Panc1 (cell line): ENCODE results near the gene MTX1.

Experiments
- POLR2AphosphoS5 ChIP-seq: IDR thresholded peaks from 2 replicates; pipeline ENCODE4 v1.6.1; 2012; ENCODE audit warnings: mild to moderate bottlenecking, low read depth, low read length, moderate library complexity
- TF ChIP-seq, protein P1 (sequence below): fragments of 450-650 bp; IDR thresholded peaks from 2 replicates; pipeline ENCODE4 v1.5.1; 2017; ENCODE audit warnings: mild to moderate bottlenecking
- TF ChIP-seq, protein P2 (sequence below), 2 experiments: IDR thresholded peaks; 2 replicates each; pipeline ENCODE4 v1.6.1; 2011 to 2012; ENCODE audit warnings: low read depth in 2 of 2, control low read depth in 1 of 2, low read length in 1 of 2, mild to moderate bottlenecking in 1 of 2, moderate library complexity in 1 of 2; ENCODE audit not compliant: insufficient read depth in 1 of 2

DNA sequence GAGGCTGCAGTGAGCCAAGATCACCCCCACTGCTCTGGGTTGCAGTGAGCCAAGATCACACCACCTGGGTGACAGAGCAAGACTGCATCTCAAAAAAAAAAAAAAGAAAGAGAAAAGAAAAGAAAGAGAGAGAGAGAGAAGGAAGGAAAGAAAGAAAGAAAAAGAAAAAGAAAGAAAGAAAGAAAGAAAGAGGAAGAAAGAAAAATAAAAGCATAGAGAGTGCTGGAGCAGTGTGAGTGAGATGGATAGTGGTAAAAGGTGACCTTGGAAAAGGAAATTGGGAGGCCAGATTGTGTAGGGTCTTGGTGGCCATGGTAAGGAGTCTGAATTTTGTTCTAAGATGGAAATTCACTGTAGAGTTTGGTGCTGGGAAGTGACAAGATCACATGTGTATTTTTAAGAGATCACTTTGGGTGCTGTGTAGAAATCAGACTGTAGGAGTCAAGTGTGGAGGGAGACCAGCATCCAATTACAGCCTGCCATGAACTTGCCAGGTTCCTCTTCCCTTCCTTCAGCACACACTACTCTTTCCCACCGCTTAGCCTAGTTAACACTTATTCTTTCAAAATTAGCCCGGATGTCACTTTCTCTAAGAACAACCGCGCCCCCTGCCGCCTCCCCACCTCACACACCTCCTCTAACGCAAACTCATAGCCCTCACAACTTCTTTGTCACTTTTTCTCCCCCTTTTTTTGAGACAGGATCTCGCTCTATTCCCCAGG is 17.9 kb downstream of the MTX1 start:
- TF ChIP-seq, protein P1, sequence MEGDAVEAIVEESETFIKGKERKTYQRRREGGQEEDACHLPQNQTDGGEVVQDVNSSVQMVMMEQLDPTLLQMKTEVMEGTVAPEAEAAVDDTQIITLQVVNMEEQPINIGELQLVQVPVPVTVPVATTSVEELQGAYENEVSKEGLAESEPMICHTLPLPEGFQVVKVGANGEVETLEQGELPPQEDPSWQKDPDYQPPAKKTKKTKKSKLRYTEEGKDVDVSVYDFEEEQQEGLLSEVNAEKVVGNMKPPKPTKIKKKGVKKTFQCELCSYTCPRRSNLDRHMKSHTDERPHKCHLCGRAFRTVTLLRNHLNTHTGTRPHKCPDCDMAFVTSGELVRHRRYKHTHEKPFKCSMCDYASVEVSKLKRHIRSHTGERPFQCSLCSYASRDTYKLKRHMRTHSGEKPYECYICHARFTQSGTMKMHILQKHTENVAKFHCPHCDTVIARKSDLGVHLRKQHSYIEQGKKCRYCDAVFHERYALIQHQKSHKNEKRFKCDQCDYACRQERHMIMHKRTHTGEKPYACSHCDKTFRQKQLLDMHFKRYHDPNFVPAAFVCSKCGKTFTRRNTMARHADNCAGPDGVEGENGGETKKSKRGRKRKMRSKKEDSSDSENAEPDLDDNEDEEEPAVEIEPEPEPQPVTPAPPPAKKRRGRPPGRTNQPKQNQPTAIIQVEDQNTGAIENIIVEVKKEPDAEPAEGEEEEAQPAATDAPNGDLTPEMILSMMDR, result peak; percentile 78; the same call in 1 of the 2 replicates
- TF ChIP-seq, protein P2, sequence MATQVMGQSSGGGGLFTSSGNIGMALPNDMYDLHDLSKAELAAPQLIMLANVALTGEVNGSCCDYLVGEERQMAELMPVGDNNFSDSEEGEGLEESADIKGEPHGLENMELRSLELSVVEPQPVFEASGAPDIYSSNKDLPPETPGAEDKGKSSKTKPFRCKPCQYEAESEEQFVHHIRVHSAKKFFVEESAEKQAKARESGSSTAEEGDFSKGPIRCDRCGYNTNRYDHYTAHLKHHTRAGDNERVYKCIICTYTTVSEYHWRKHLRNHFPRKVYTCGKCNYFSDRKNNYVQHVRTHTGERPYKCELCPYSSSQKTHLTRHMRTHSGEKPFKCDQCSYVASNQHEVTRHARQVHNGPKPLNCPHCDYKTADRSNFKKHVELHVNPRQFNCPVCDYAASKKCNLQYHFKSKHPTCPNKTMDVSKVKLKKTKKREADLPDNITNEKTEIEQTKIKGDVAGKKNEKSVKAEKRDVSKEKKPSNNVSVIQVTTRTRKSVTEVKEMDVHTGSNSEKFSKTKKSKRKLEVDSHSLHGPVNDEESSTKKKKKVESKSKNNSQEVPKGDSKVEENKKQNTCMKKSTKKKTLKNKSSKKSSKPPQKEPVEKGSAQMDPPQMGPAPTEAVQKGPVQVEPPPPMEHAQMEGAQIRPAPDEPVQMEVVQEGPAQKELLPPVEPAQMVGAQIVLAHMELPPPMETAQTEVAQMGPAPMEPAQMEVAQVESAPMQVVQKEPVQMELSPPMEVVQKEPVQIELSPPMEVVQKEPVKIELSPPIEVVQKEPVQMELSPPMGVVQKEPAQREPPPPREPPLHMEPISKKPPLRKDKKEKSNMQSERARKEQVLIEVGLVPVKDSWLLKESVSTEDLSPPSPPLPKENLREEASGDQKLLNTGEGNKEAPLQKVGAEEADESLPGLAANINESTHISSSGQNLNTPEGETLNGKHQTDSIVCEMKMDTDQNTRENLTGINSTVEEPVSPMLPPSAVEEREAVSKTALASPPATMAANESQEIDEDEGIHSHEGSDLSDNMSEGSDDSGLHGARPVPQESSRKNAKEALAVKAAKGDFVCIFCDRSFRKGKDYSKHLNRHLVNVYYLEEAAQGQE (IDR thresholded peaks at IDR 0.05; ENCODE audit: insufficient read depth in 1 of 2, low read depth in 2 of 2, low read length in 1 of 2), result no peak
- no peak for TF ChIP-seq POLR2AphosphoS5
